ENCODE data around the gene LIMK1. TPM values are rescaled to one million over a fixed set of nuclear protein-coding genes. Genes with fewer than 3 reads are reported as not detected.
"Not testable (repeated sequence)": the region's sequence is repeated elsewhere in the genome, so short reads cannot be mapped to it uniquely, and the experiment has no call there.

LIMK1 gene
- total RNA-seq, 1 donor from 2014 or later: 178 TPM

DNA sequence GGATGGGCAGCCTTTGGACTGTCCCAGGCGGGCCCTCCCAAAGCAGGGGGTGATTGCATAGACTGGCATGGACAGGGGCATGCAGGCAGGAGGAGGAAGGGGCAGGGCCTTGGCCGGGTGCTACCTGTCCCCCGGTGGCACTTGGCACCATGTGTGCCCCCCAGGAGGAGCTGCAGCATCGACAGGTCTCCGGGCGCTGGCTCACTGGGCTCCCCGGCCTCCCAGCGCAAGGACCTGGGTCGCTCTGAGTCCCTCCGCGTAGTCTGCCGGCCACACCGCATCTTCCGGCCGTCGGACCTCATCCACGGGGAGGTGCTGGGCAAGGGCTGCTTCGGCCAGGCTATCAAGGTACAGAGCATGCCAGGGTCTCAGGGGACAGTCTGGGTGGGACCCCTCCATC lies 23.2 kb downstream of the LIMK1 start:
- Mint-ChIP-seq H3K4me1 (ENCODE audit: low read depth, unreplicated experiment) (no peaks in the 10 kb centered on the region), H3K36me3 (ENCODE audit: unreplicated experiment) (no peaks in the 10 kb centered on the region), H3K9me3 (ENCODE audit: unreplicated experiment) (no peaks in the 10 kb centered on the region), H3K4me3 (ENCODE audit: unreplicated experiment) (no peak overlapping the region), H3K27ac (ENCODE audit: unreplicated experiment) (no peak overlapping the region), H3K27me3 (ENCODE audit: unreplicated experiment) (no peaks in the 10 kb centered on the region)
- TF ChIP-seq, protein P1, sequence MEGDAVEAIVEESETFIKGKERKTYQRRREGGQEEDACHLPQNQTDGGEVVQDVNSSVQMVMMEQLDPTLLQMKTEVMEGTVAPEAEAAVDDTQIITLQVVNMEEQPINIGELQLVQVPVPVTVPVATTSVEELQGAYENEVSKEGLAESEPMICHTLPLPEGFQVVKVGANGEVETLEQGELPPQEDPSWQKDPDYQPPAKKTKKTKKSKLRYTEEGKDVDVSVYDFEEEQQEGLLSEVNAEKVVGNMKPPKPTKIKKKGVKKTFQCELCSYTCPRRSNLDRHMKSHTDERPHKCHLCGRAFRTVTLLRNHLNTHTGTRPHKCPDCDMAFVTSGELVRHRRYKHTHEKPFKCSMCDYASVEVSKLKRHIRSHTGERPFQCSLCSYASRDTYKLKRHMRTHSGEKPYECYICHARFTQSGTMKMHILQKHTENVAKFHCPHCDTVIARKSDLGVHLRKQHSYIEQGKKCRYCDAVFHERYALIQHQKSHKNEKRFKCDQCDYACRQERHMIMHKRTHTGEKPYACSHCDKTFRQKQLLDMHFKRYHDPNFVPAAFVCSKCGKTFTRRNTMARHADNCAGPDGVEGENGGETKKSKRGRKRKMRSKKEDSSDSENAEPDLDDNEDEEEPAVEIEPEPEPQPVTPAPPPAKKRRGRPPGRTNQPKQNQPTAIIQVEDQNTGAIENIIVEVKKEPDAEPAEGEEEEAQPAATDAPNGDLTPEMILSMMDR (IDR thresholded peaks at IDR 0.05; ENCODE audit: partially characterized antibody, unreplicated experiment): no peak
- no peak for DNase-seq

DNA sequence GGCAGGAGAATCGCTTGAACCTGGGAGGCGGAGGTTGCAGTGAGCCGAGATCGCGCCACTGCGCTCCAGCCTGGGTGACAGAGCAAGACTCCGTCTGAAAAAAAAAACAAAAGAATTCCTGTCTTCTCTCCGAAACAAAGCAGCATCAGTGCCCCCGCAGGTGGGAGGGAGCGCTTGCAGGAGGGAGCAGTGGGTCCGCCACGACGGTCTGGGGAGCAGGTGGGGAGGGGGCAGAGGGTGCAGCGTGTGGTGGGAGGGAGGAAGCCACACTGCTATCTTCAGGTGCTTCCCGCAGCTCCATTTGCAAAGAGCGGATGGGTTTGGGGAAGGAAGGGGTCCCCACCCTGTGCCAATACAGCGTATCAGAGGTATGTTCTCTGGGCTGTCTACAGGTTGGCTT lies 31.7 kb downstream of the LIMK1 start:
- Mint-ChIP-seq H3K36me3 (ENCODE audit: unreplicated experiment) (peaks cover 9% of the 10 kb centered on the region), H3K4me1 (ENCODE audit: low read depth, unreplicated experiment) (no peaks in the 10 kb centered on the region), H3K9me3 (ENCODE audit: unreplicated experiment) (peaks cover 3% of the 10 kb centered on the region), H3K27me3 (ENCODE audit: unreplicated experiment) (peaks cover 3% of the 10 kb centered on the region), H3K4me3 (ENCODE audit: unreplicated experiment) (no peak overlapping the region), H3K27ac (ENCODE audit: unreplicated experiment) (no peak overlapping the region)
- TF ChIP-seq, protein P1 (IDR thresholded peaks at IDR 0.05; ENCODE audit: partially characterized antibody, unreplicated experiment): no peak
- no peak for DNase-seq

DNA sequence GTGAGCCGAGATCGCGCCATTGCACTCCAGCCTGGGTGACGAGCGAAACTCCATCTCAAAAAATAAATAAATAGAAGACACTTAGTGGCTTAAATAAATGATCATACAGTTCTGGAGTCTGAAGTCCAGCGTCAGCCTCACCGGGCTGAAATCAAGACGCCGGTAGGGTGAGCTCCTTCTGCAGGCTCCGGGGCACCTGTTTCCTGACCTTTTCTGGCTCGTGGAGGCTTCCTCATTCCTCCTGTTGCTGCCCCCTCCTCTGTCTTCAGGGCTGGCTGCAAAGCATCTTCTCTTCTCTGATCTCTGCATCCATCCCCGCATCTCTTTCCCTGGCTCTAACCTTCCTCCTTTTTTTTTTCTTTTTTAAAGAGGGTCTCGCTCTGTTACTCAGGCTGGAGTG lies 32.8 kb downstream of the LIMK1 start:
- Mint-ChIP-seq H3K4me1 (ENCODE audit: low read depth, unreplicated experiment) (no peaks in the 10 kb centered on the region), H3K27me3 (ENCODE audit: unreplicated experiment) (peaks cover 3% of the 10 kb centered on the region), H3K27ac (ENCODE audit: unreplicated experiment) (no peak overlapping the region), H3K9me3 (ENCODE audit: unreplicated experiment) (peaks cover 3% of the 10 kb centered on the region), H3K36me3 (ENCODE audit: unreplicated experiment) (peaks cover 9% of the 10 kb centered on the region), H3K4me3 (ENCODE audit: unreplicated experiment) (no peak overlapping the region)
- TF ChIP-seq, protein P1 (IDR thresholded peaks at IDR 0.05; ENCODE audit: partially characterized antibody, unreplicated experiment): no peak
- no peak for DNase-seq

DNA sequence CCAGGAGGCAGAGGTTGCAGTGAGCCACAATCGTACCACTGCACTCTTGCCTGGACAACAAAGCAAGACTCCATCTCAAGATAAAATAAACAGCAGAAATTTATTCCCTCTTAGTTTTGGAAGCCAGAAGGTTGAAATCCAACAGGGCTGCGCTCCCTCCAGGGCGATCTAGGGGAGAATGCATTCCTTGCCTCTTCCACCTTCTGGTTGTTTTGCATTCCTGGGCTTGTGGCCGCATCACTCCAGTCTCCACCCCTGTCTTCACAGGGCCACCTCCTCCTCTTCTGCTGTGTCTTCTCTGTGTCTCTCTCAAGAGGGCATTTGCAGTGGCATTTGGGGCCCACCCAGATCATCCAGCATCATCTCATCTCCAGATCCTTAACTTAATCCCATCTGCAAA lies 36.2 kb downstream of the LIMK1 start:
- Mint-ChIP-seq H3K36me3 (ENCODE audit: unreplicated experiment) (peaks cover 9% of the 10 kb centered on the region), H3K27me3 (ENCODE audit: unreplicated experiment) (peaks cover 3% of the 10 kb centered on the region), H3K9me3 (ENCODE audit: unreplicated experiment) (peaks cover 3% of the 10 kb centered on the region), H3K27ac (ENCODE audit: unreplicated experiment) (no peak overlapping the region), H3K4me3 (ENCODE audit: unreplicated experiment) (no peak overlapping the region), H3K4me1 (ENCODE audit: low read depth, unreplicated experiment) (no peaks in the 10 kb centered on the region)
- TF ChIP-seq, protein P1 (IDR thresholded peaks at IDR 0.05; ENCODE audit: partially characterized antibody, unreplicated experiment): no peak
- no peak for DNase-seq

DNA sequence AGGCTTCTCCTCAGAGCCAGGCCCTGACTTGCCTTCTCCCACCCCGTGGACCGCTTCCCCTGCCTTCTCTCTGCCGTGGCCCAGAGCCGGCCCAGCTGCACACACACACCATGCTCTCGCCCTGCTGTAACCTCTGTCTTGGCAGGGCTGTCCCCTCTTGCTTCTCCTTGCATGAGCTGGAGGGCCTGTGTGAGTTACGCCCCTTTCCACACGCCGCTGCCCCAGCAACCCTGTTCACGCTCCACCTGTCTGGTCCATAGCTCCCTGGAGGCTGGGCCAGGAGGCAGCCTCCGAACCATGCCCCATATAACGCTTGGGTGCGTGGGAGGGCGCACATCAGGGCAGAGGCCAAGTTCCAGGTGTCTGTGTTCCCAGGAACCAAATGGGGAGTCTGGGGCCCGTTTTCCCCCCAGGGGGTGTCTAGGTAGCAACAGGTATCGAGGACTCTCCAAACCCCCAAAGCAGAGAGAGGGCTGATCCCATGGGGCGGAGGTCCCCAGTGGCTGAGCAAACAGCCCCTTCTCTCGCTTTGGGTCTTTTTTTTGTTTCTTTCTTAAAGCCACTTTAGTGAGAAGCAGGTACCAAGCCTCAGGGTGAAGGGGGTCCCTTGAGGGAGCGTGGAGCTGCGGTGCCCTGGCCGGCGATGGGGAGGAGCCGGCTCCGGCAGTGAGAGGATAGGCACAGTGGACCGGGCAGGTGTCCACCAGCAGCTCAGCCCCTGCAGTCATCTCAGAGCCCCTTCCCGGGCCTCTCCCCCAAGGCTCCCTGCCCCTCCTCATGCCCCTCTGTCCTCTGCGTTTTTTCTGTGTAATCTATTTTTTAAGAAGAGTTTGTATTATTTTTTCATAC lies 38.0 kb downstream of the LIMK1 start:
- peaks cover 9% of the 10 kb centered on the region for H3K36me3 Mint-ChIP-seq (ENCODE audit: unreplicated experiment)
- H3K4me1 Mint-ChIP-seq (ENCODE audit: low read depth, unreplicated experiment): no peaks in the 10 kb centered on the region
- TF ChIP-seq, protein P1 (IDR thresholded peaks at IDR 0.05; ENCODE audit: partially characterized antibody, unreplicated experiment): no peak
- H3K9me3 Mint-ChIP-seq (ENCODE audit: unreplicated experiment): peaks cover 2% of the 10 kb centered on the region
- H3K27me3 Mint-ChIP-seq (ENCODE audit: unreplicated experiment): peaks cover 3% of the 10 kb centered on the region
- no peak for DNase-seq
- no peak overlapping the region for H3K27ac Mint-ChIP-seq (ENCODE audit: unreplicated experiment)
- no peak overlapping the region for H3K4me3 Mint-ChIP-seq (ENCODE audit: unreplicated experiment)

DNA sequence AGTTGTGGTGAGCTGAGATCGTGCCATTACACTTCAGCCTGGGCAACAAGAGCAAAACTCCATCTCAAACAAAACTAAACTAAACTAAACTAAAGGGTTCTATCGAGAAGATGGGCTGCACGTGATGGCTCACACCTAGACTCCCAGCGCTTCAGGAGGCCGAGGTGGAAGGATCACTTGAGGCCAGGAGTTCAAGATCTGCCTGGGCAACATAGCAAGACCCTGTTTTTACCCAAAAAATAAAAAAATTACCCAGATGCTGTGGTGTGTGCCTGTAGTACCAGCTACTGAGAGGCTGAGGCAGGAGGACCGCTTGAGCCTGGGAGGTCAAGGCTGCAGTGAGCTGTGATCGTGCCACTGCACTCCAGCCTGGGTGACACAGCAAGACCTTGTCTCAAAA lies 40.3 kb downstream of the LIMK1 start:
- not testable (repeated sequence) for H3K27ac Mint-ChIP-seq (ENCODE audit: unreplicated experiment); H3K4me3 Mint-ChIP-seq (ENCODE audit: unreplicated experiment); H3K4me1 Mint-ChIP-seq (ENCODE audit: low read depth, unreplicated experiment); H3K36me3 Mint-ChIP-seq (ENCODE audit: unreplicated experiment); H3K27me3 Mint-ChIP-seq (ENCODE audit: unreplicated experiment); DNase-seq; H3K9me3 Mint-ChIP-seq (ENCODE audit: unreplicated experiment)

Measured in glutamatergic neuron (in vitro differentiated cells).